NT2/D1 (cell line): ENCODE measurements around the gene ARVCF.

ENCODE experiments used
- DNase-seq: peaks from one replicate; pipeline ENCODE4 v3.0.0-alpha.2; 2011; ENCODE audit warnings: low read depth, low spot score
- H3K27me3 ChIP-seq: 2 replicates; pipeline ENCODE4 v1.6.0; 2011; ENCODE audit warnings: mild to moderate bottlenecking; ENCODE audit not compliant: insufficient read length, insufficient read depth
- H3K36me3 ChIP-seq: 2 replicates; pipeline ENCODE4 v1.6.1; 2011; ENCODE audit warnings: mild to moderate bottlenecking, low read length, mixed read lengths; ENCODE audit not compliant: insufficient read depth, insufficient read length
- H3K4me1 ChIP-seq: 2 replicates; pipeline ENCODE4 v1.5.1; 2011; ENCODE audit not compliant: insufficient read depth, insufficient read length
- H3K4me3 ChIP-seq: 2 replicates; pipeline ENCODE4 v1.5.1; 2011; ENCODE audit warnings: low read depth; ENCODE audit not compliant: insufficient read length
- H3K9ac ChIP-seq: 2 replicates; pipeline ENCODE4 v1.6.0; 2011; ENCODE audit warnings: low read depth; ENCODE audit not compliant: insufficient read length
- H3K9me3 ChIP-seq: 2 replicates; pipeline ENCODE4 v1.5.1; 2011; ENCODE audit warnings: mild to moderate bottlenecking, low read length; ENCODE audit not compliant: insufficient read depth
- SUZ12 ChIP-seq: IDR thresholded peaks from 2 replicates; pipeline ENCODE4 v1.6.1; 2011; ENCODE audit not compliant: insufficient read length, insufficient read depth; ENCODE audit errors: extremely low read depth
- YY1 ChIP-seq: IDR thresholded peaks from 2 replicates; pipeline ENCODE4 v1.6.1; 2011; ENCODE audit not compliant: insufficient read length, insufficient read depth
- ZNF274 ChIP-seq: IDR thresholded peaks from 2 replicates; pipeline ENCODE4 v1.6.1; 2011; ENCODE audit warnings: mild to moderate bottlenecking, low read depth, low read length

Gene ARVCF

DNA sequence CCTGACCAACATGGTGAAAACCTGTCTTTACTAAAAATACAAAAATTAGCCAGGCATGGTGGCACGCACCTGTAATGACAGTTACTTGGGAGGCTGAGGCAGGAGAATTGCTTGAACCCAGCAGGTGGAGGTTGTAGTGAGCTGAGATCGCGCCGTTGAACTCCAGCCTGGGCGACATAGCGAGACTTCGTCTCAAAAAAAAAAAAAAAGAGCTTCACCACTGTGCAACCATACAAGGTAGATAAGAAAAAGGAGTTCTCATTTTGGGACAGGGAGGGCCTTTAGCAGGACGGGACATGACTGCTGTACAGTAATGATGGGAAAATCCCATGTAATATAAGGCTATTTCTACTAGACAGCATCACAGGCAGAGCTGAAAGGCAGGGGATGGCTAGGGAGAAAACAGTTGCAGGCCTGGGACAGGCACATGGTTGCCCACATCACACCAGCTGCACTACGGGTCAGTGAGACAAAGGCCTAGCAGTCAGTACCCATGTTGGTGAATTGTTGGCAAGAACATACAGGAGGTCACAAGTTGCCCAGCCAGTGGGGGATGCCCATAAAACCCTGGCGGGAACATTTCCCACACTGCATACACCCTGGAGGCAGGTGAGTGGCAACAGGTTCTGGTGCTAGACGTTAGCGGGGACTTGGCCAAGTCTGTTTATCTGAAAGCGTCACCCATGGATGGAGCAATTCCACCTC is 9.7 kb upstream of the ARVCF start:
- Histone ChIP-seq H3K27me3 (peaks cover 8% of the 10 kb centered on the region), H3K9me3 (no peaks in the 10 kb centered on the region), H3K4me3 (no peak overlapping the region), H3K4me1 (peaks cover 3% of the 10 kb centered on the region), H3K36me3 (no peaks in the 10 kb centered on the region), H3K9ac (no peak overlapping the region)
- TF ChIP-seq YY1: no peak
- DNase-seq: no peak

DNA sequence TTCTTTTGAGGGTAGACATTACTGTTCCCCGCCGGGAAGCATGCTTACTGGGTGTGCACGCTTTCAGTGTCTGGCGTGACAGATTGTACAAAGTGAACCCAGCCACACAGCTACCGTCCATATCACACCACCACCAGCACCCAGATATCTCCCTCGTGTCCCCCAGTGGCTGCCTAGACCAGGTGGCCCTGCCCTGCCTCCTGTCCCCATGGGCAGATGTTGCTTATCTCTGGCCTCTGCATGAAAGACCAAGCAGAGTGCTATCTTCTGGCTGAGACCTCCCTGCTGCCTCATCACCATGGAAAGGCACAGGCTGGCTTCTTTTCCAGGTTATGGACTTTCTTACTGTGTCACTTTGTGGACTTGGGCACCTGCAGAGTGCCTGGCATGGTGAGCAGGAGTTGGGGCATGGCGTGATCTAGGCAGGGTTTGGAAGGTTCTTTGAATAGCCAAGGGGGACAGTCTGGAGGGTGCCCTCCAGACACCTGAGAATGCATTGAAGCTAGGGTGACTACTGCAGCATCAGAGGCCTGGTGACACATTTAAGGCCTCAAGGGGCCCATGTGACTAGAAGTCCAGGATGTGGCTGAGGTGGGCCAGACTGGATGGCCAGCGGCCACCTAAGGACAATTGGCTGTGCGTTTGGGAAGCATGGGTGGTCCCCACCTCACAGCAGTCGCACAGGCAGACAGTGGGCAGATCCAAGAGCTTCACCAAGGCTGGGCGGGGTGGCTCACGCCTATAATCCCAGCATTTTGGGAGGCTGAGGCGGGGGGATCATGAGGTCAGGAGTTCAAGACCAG is 9.0 kb upstream of the ARVCF start:
- Histone ChIP-seq H3K36me3 (no peaks in the 10 kb centered on the region), H3K9ac (no peak overlapping the region)
- TF ChIP-seq ZNF274: no peak

DNA sequence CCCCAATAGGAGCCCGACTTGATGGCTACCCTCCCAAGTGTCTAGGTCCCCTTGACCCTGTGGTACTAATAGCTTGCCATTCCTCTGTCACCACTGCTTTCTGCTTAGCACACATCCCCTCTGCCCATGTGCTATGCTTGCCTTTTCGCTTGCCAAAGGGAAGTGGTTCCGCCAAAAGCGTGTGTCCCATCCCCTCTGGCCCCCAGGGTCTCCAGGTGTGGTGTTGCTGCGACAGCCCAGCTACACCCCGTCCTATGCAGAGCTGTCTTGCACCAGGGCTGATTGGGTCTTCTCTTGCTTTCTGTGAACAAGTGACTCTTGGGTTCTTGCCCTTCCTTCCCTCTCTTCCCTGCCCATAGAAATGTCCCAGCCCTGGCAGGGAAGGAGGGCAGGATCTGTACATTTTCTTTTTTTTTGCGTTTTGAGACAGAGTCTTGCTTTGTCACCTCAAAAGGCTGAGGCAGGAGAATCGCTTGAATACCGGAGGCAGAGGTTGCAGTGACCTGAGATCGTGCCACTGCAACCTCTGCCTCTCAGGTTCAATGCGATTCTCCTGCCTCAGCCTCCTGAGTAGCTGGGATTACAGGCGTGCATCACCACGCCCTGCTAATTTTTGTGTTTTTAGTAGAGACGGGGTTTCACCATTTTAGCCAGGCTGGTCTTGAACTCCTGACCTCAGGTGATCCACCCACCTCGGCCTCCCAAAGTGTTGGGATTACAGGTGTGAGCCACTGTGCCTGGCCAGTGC is 8.2 kb upstream of the ARVCF start:
- Histone ChIP-seq H3K4me1 (peaks cover 3% of the 10 kb centered on the region), H3K4me3 (no peak overlapping the region), H3K27me3 (peaks cover 19% of the 10 kb centered on the region), H3K9me3 (no peaks in the 10 kb centered on the region), H3K9ac (no peak overlapping the region), H3K36me3 (no peaks in the 10 kb centered on the region)
- no peak for DNase-seq
- no peak for TF ChIP-seq ZNF274

More for the DNA sequence above, 9.0 kb upstream of the ARVCF start:
- H3K9me3 ChIP-seq: no peaks in the 10 kb centered on the region
- no peak for DNase-seq
- H3K27me3 ChIP-seq: peaks cover 12% of the 10 kb centered on the region
- no peak overlapping the region for H3K4me3 ChIP-seq
- peaks cover 3% of the 10 kb centered on the region for H3K4me1 ChIP-seq

DNA sequence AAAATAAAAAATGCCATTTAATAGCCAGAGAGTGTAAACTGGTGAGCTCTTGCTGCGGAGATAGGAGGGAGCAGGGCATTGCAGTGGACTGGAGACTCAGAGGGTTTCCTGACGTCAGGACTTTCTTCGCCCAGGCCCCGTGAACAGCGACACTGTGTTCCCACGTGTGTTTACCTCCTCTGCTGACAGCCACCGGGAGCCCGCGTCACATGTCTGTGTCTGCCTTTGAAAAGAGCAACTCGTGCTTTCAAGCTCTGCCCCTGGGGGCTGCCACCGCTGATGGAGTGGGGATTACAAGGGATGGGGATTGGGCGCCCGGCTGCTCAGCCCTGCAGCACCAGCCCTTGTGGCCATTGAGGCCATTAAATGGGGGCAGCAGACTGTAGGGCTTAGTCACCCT is 7.6 kb upstream of the ARVCF start:
- peaks cover 25% of the 10 kb centered on the region for H3K27me3 ChIP-seq
- H3K9me3 ChIP-seq: no peaks in the 10 kb centered on the region
- DNase-seq: no peak
- no peak for TF ChIP-seq YY1
- no peak for TF ChIP-seq ZNF274
- no peak for TF ChIP-seq SUZ12
- H3K4me3 ChIP-seq: no peak overlapping the region
- no peak overlapping the region for H3K9ac ChIP-seq
- no peaks in the 10 kb centered on the region for H3K36me3 ChIP-seq
- peaks cover 3% of the 10 kb centered on the region for H3K4me1 ChIP-seq

DNA sequence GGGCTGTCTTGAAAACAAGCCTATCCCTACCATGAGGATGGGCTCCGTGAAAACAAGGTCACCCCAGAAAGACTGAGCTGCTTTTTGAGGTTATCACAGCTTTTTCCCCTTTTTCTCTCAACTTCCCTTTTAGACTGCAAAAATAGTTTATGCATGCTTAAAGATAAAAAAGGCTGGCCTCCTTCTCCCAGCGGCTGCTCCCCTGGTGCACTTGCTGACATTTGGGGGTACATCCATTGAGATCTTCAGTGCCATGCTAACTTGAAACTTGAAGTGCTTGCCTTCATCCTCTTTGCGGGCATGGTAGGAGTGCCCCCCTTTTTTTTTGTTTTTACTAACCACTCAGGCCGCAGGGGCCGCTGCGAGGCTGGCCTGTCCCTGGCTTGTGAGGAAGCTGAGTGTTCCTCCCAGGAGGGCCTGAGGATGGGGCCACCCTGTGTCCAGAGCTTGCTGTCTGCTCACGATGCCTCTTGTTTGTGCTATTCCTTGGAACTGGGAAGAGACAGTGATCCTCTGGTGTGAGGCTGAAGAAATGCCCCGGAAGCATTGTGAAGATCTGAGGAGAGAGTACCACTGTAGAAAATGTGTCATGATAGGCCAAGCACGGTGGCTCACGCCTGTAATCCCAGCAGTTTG is 6.5 kb upstream of the ARVCF start:
- TF ChIP-seq ZNF274: no peak
- TF ChIP-seq YY1: no peak
- no peak for TF ChIP-seq SUZ12
- DNase-seq: no peak
- H3K9ac ChIP-seq: no peak overlapping the region

DNA sequence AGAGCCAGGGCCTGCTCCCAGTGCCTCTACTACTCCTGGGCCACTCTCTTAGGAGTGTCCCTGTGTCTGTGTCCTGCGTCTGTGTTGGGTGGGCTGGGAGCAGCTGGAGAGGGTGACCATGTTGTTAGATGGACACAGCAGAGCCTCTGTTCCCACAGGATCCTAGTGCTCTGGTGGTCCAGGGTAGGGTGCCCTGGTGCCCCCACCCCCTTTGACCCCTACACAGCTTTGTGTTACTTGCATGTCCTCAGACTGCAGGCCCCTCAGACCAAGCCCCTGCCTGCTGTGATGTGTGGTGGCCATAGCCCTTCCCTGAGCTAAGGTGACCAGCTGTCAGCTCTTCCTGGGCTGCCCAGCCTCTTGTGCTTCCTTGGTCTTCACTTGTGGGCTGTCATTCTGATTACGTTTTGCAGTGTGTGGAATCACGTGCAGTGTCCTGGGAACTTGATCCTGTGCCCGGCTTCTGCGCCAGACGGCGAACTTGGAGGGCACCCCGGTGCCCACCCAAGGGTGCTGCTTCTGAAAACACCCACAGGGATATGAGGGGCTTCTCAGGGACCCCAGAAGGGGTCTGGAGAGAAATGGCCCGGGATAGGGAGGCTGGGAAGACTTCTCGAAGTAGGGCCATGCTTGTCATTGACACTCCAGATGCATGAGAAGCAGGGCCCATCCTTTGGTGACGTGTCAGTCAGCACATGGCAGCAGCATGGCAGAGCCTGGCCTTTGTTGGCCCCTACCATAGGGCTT is 5.8 kb upstream of the ARVCF start:
- no peaks in the 10 kb centered on the region for H3K36me3 ChIP-seq
- TF ChIP-seq YY1 (no peak), SUZ12 (no peak), ZNF274 (no peak)
- no peaks in the 10 kb centered on the region for H3K9me3 ChIP-seq
- DNase-seq: no peak
- H3K9ac ChIP-seq: no peak overlapping the region
- peaks cover 44% of the 10 kb centered on the region for H3K27me3 ChIP-seq
- peaks cover 6% of the 10 kb centered on the region for H3K4me1 ChIP-seq
- no peak overlapping the region for H3K4me3 ChIP-seq

More for the DNA sequence above, 6.5 kb upstream of the ARVCF start:
- Histone ChIP-seq H3K27me3 (peaks cover 37% of the 10 kb centered on the region), H3K4me3 (no peak overlapping the region), H3K9me3 (no peaks in the 10 kb centered on the region), H3K4me1 (peaks cover 3% of the 10 kb centered on the region), H3K36me3 (no peaks in the 10 kb centered on the region)
